OCI-LY3 (cell line): ENCODE data around the gene OR2T8.

Experiments
- CTCF ChIP-seq: fragments of 200-600, 300-600 bp; sonication (generic); IDR thresholded peaks from 2 replicates; pipeline ENCODE4 v1.5.1; 2014; ENCODE audit warnings: antibody characterized with exemption, low read length, low read depth
- EZH2phosphoT487 ChIP-seq: fragments of 200-600 bp; shearing (Covaris generic); IDR thresholded peaks from 2 replicates; pipeline ENCODE4 v1.6.1; 2018; ENCODE audit warnings: antibody characterized with exemption, mixed run types, low read depth

GRCh38 chr1:247966532-247967204 is 46.6 kb downstream of the OR2T8 start:
- no peak for TF ChIP-seq CTCF
- TF ChIP-seq EZH2phosphoT487, result no peak
